HG02840 (cell line): Measurements from ENCODE around the gene CD8B2.
"Not testable (repeated sequence)": the region's sequence is repeated elsewhere in the genome, so short reads cannot be mapped to it uniquely, and the experiment has no call there.

Experiments used
- ATAC-seq: cut with Tn5 transposase; IDR thresholded peaks from one replicate; pipeline ENCODE4 v1.9.1; 2021; ENCODE audit warnings: mild to moderate bottlenecking, moderate library complexity, moderate number of reproducible peaks; ENCODE audit not compliant: unreplicated experiment, low FRiP score

The CD8B2 gene

GRCh38 chr2:106511476-106511901, 24.3 kb downstream of the CD8B2 start:
- ATAC-seq = not testable (repeated sequence)

GRCh38 chr2:106511934-106512333, 24.8 kb downstream of the CD8B2 start:
- not testable (repeated sequence) for ATAC-seq

GRCh38 chr2:106513391-106513790, 26.2 kb downstream of the CD8B2 start:
- ATAC-seq = not testable (repeated sequence)

DNA sequence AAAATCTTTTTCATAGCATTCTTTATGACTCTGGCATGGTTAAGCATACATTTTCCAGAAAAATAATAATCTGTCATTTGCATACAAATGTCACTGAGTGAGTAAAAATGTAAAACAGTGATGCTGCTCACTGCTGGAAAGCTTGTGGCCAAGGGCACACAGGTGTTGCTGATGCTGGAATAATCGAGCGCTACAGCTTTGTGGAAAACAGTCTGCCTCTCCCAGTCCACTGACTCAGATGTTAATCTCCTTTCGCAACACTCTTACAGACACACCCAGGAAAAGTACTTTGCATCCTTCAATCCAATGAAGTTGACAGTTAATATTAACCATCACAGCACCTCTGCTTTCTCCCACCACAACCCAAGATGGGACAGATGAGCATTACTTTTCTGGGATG, 27.7 kb downstream of the CD8B2 start:
- not testable (repeated sequence) for ATAC-seq

DNA sequence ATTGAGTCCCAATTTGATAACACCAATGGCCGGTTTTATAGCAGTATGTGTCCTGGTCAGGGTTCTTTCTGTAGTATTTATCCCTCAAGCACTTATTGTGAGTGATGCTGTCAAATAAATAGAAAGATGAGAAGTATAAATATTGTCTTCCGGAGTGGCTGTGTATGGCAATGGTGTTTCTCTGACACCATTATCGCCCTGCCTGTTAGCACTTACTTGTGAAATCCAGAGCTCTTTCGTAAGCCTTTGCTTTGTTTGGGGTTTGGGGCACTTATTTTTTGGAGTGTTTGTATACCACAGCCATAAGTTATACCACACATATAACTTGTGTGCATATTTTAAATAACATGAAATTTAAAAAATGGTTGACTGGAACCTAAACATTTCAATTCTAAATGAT, 29.3 kb downstream of the CD8B2 start:
- no peak for ATAC-seq

DNA sequence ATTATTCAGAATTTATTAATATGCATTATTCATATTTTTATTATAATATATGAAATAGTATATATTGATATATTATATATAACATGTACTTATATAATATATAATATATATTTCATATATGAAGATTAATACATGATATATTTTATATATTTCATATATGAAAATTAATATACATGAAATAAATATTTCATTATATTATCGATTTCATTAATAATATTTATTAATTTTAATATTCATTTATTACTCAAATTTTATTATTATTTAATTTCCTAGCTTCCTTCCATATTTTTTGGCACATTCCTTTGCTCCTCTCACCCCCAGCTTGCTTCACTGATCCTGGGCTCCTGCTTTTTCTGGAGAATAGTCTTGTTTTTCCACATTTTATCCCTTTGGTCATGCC, 29.7 kb downstream of the CD8B2 start:
- no peak for ATAC-seq

- ATAC-seq = no peak
Observed at GRCh38 chr2:106517329-106517728, 30.2 kb downstream of the CD8B2 start.

GRCh38 chr2:106519767-106520166, 32.6 kb downstream of the CD8B2 start:
- ATAC-seq = no peak

DNA sequence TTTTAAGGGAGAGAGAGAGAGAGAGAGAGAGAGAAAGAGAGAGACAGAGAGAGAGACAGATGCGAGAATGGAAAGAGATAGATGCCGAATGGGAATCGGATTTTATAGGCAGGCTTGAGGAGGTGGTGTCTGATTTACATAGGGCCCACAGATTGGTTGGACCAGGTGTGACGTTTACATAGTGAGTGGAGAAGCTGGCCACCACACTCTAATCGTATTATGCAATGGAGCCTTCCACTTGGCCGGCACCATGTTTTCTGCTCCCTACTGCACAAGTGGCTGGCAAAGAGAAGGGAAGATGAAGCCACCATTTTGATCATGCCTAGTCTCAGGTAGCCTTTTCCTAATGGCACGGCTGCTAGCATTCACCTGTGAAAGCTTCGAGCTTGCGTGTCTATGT, 33.9 kb downstream of the CD8B2 start:
- ATAC-seq = no peak

- ATAC-seq = no peak
Observed at GRCh38 chr2:106523976-106524665, 37.0 kb downstream of the CD8B2 start.

DNA sequence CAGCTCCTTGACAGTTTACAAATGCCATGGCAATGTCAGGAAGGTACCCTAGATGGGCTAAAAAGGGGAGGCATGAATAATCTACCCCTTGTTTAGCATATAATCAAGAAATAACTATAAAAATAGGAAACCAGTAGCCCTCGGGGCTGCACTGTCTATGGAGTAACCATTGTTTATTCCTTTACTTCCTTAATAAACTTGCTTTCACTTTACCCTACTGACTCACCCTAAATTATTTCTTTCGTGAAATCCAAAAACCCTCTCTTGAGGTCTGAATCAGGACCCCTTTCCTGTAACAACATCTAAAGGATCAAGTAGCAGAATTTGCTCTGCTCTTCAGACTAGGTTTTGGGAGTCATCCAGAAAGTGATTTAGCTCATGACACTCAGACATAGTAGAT, 43.7 kb downstream of the CD8B2 start:
- ATAC-seq = no peak

DNA sequence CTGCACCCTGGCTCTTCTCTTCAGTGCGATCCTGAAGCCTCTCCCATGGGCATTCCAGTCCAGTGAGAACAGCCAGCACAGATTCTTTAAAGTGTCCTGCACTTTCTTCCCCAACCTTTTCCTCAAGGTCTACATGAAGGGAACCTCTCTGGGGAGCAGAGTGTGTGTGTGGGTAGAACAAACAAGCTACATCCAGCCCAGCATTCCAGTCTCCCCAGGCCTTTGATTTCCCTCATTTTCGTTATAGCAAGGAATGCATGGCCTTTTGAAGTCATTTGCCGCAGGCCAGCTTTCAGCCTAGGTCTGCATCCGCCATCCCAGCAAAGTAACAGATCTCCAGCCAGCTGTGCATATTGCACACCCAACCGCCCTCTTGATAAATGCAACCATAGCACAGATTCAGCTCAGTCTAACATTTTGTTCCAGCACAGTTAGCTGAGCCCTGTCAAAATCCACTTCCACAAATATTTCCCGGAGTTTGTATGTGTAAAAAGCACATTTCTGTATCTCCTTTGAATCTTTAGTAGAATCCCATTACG, 44.6 kb downstream of the CD8B2 start:
- no peak for ATAC-seq

DNA sequence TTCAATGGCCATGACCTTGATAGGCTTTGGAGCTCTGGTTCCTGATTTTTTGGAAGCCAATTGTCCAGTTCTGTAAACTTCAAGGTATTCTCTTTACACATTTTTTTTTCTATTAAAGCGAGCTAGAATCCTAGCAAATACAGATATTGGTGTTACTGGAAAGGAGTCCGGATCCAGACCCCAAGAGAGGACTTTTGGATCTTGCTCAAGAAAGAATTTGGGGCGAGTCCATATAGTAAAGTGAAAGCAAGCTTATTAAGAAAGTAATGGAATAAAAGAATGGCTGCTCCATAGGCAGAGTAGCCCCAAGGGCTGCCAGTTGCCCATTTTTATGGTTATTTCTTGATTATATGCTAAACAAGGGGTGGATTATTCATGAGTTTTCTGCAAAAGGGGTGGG, 45.1 kb downstream of the CD8B2 start:
- ATAC-seq = no peak

DNA sequence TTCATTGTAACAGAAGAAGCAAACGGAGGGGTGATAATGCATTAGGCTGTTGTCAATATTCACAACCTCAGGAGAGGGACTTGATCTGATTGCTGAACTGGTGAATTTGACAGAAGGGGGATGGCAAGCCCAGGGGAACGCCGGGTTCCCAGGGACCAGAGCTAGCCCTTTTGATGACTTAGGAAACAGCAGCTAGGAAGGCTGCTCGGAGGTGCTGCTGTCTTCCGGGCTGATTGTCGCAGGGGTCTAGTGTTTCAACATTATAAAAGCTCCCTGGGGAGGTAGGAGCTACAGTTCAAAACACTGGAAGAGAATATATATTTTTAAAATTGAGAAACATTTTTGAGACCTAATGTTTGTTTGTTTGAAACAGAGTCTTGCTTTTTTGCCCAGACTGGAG, 47.3 kb downstream of the CD8B2 start:
- no peak for ATAC-seq

- no peak for ATAC-seq
Observed at GRCh38 chr2:106536490-106536889, 49.3 kb downstream of the CD8B2 start.

DNA sequence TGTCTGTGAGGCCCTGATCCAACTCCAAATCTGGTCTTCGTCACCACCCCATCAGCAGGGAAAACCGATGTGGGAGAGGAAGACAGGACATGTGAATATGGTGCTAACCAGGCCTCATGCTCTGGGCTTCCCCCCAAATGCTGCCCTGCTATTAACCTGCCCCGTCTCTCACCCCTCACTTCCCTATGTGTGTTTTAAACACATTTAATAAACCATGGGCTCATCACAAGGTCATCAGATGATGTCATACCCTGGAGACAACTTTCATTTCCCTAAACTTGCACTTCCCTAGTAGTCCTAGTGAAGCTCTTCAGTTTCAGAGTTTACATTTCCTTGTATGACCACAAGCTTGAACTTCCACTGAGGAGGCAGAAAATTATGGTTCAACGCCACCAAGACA, 49.9 kb downstream of the CD8B2 start:
- no peak for ATAC-seq

DNA sequence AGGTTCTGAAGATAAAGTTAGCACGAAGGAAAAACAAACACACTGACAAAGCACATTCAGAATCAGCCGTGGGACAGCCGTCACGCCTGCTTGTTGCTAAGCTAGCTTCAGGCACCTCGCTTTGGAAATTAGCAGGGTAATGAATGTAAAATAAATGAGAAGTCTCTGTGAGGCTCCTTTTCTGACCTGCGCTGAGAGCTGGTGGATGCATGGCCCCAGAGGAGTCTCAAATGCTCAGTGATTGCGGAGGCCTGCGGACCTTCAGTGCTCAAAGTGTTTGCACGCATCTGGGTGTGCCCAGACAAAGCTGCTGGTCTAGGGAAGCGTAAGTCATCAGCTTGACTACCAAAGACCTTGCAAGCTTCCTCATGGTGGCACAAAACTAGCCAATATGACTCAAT, 50.6 kb downstream of the CD8B2 start:
- no peak for ATAC-seq

DNA sequence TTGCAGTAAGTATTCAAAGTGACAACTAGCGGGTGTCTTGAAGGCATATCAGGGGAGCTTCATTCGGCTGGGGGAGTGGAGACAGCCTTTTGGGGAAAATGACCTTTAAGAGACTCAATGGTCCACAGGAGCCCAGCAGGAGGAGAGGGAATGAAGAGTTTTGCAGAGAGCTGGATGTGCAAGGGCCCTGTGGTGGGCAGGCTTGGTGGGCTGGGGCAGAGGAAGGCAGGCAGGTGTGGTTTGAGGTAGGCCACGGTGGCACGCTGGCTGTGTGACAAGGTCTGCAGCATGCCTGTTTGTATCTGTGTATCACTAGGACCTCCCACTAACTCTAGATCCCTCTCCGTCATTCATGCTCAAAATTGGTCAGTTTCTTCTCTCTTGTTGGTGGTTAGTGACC, 53.7 kb downstream of the CD8B2 start:
- no peak for ATAC-seq

DNA sequence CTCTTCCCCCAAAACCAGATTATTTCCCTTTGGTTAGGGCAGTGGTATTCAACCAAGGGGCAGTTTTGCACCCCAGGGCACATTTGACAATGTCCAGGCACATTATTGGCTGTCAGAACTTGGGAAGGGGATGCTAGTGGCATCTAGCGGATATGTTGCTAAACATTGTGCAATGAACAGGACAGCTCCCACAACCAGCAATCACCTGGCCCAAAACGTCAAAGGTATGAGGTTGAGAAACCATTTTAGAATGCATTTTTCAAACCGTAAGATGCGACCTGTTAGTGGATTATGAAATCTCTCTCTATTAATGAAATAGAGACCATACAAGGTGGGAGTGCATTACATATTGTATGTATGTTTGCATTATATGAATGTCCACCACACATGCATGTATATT, 54.2 kb downstream of the CD8B2 start:
- ATAC-seq = no peak

GRCh38 chr2:106542746-106543359, 55.7 kb downstream of the CD8B2 start:
- peak; percentile 98 for ATAC-seq

GRCh38 chr2:106545007-106545406, 57.8 kb downstream of the CD8B2 start:
- no peak for ATAC-seq

GRCh38 chr2:106546391-106546990, 59.3 kb downstream of the CD8B2 start:
- ATAC-seq = no peak
